Superior temporal gyrus (tissue), 1 donor: Measurements from ENCODE around the gene KTN1.

Experiments used
- DNase-seq: peaks from one replicate; pipeline ENCODE4 v3.0.0-alpha.2; 2016; ENCODE audit errors: extremely low spot score

The KTN1 gene, protein sequence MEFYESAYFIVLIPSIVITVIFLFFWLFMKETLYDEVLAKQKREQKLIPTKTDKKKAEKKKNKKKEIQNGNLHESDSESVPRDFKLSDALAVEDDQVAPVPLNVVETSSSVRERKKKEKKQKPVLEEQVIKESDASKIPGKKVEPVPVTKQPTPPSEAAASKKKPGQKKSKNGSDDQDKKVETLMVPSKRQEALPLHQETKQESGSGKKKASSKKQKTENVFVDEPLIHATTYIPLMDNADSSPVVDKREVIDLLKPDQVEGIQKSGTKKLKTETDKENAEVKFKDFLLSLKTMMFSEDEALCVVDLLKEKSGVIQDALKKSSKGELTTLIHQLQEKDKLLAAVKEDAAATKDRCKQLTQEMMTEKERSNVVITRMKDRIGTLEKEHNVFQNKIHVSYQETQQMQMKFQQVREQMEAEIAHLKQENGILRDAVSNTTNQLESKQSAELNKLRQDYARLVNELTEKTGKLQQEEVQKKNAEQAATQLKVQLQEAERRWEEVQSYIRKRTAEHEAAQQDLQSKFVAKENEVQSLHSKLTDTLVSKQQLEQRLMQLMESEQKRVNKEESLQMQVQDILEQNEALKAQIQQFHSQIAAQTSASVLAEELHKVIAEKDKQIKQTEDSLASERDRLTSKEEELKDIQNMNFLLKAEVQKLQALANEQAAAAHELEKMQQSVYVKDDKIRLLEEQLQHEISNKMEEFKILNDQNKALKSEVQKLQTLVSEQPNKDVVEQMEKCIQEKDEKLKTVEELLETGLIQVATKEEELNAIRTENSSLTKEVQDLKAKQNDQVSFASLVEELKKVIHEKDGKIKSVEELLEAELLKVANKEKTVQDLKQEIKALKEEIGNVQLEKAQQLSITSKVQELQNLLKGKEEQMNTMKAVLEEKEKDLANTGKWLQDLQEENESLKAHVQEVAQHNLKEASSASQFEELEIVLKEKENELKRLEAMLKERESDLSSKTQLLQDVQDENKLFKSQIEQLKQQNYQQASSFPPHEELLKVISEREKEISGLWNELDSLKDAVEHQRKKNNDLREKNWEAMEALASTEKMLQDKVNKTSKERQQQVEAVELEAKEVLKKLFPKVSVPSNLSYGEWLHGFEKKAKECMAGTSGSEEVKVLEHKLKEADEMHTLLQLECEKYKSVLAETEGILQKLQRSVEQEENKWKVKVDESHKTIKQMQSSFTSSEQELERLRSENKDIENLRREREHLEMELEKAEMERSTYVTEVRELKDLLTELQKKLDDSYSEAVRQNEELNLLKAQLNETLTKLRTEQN (N-terminal part only)

GRCh38 chr14:55579724-55580469 lies at the start of gene KTN1:
Gene KTN1, plus strand, starts transcription at chr14:55580207. Its CDS starts 31,842 bp downstream, at chr14:55612049.
- peak; percentile 75 for DNase-seq

- DNase-seq, result no peak
Observed at GRCh38 chr14:55530464-55530863, 49.5 kb upstream of the KTN1 start.

DNA sequence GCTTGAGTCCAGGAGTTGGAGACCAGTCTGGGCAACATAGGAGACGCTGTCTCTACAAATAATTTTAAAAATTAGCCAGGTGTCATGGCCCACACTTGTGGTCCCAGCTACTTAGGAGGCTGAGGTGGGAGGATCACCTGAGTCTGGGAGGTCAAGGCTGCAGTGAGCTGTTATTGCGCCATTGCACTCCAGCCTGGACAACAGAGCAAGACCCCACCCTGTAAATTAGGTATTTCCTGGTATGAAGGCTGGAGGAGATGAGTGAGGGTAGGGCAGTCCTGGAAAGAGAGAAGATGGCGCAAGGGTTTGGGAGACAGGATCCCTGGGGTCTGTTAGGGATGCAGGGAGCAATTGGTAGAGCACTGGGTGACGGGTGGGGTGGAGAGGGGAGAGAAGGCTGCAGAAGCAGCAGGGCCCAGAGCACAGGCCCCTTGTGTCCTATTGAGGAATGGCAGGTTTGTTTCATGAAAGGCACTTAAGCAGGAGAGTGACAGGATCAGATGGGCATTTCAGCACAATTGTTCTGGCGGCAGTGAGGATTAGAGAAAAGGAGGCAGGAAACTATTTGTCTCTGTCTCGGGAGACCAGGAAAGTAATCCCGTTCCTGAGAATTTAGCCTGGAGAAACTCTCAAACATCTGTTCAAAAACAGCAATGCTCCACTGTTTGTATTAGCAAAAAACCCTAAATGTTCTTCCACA lies 47.2 kb upstream of the KTN1 start:
- DNase-seq, result no peak

GRCh38 chr14:55533960-55534359 lies 46.0 kb upstream of the KTN1 start:
- DNase-seq, result no peak

DNA sequence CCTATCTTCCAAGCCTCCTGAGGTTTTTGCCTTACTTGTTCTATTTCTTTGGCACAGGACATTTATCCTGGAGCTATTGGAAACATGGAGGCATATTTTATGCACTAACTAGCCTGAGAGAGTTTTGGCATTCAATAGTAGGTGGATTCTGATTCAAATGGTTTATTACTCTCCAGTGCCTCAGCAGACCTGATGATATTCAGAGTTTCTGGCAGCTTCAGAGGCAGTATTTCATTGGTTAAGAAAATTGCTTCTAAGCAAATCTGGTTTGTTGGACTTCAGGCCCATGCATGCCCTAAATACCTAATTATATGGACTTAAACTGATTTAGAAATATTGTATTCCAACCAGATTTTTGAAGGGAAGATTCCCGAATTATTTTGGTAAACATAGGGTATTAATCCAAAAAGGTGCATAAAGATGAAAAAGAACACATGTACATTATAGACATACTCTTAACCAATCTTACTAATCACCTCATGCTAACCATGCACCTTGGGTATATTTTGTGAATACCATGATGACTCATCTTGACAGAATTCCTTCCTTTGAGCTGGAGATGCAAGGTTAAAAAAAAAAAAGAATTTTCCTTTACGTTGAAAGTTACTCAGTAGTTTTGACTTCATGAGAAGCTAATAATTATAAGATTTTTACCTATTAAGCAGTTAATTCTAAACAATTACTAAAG lies 44.3 kb upstream of the KTN1 start:
- DNase-seq, result no peak

GRCh38 chr14:55536204-55536708 lies 43.8 kb upstream of the KTN1 start:
- DNase-seq, result no peak

DNA sequence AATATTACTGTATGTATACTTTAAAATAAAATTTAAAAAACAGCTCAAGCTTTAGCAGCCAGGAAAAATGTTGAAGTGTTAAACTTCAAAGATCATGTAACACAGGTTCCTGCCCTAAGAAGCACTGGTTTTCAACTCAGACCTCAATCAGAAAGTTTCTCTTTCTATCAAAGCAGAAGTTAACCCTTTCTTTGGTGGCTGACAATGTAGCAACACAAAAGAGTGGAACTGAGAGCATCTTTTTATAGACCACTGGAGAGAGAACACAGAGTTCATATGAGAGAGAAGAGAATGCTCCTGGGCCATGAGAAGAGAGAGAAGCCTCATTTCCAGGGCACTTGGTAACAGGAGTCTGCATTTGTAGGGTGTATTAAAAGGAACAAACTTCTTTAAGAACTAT lies 42.2 kb upstream of the KTN1 start:
- DNase-seq, result no peak

DNA sequence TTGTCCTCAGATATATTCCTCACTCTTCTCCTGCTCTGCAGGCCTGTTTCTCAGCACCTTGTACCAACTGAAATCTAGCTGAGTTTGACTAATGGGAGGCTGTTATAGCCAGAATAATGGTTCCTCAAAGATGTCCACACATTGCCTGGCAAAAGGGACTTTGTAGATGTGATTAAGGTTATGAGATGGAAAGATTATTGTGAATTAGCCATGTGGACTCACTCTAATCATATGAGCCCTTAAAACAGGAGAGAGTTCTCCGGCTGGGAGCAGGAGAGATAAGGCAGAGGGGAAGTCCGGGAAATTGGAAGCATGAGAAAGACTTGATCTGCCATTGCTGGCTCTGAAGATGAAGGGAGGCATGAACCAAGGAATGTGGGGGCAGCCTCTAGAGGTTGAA lies 40.0 kb upstream of the KTN1 start:
- DNase-seq, result no peak

- DNase-seq, result no peak
Observed at GRCh38 chr14:55540847-55541773, 38.9 kb upstream of the KTN1 start.

- DNase-seq, result no peak
Observed at GRCh38 chr14:55545779-55546178, 34.2 kb upstream of the KTN1 start.

GRCh38 chr14:55546212-55546874 lies 33.7 kb upstream of the KTN1 start:
- no peak for DNase-seq

DNA sequence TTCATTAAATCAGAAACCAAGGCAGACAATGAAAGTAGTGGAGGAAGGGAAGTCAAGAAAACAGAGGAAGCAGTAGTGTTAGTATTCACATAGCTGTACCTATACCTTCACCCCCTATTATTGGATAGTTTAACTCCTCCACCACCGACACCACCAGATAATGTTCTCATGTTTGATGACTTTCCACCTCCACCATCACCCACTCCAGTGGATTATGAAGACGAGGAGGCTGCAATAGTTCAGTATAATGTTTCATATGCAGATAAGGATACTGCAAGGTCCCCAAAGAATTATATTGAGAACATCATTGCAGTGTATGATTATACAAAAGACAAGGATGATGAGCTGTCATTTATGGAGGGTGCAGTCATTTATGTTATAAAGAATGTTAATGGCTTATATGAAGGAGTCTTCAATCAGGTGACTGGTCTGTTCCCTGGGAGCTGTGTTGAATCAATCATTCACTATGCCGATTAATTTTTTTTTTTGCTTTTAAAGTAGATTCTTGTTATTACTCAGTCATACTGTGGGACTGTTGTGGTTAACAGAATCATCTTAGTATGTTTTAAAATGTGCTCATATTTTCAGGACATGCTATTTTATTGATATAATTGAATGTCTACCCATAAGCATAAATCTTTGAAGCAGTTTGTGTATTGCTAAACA lies 32.2 kb upstream of the KTN1 start:
- DNase-seq, result no peak

DNA sequence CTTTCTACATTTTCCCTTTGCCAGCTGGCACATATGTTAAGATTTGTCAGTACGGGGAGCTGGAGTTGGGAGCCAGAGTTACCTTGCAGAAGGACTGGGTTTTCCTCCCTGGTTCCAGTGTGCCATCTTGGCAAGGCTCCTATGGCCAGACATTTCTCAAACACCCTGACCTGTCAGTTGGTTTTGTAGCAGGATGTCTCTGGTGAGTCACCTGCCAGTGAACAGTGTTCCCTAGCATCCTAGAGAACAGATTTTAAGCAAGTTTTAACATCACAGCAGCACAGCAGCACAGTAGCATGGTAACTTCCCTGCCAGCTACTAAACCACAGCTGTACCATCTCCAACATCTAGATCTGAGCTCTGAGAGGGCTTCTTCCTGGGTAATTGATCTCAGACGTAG lies 26.2 kb upstream of the KTN1 start:
- no peak for DNase-seq

- no peak for DNase-seq
Observed at GRCh38 chr14:55556929-55557623, 22.9 kb upstream of the KTN1 start.

GRCh38 chr14:55562135-55562534 lies 17.9 kb upstream of the KTN1 start:
- no peak for DNase-seq

DNA sequence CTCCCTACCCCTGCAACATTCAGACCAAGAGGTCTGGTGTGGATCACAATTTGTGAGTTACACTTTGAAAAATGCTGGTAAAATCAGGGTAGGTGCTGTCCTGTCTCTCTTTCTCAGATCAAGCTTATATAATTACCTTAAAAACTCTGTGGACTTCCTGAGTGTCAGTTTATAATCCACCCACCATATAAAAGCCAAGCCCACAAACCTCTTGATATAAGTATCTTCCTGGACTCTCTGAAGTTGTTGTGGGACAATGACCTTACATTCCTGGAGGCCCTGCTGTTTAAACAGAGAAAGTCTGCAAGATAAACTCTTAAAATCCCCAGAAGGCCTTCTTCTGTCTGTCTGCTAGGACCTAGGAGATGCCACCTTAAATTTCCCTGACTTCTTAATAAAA lies 11.4 kb upstream of the KTN1 start:
- no peak for DNase-seq
